Thoracic aorta (tissue), 2 donors: ENCODE measurements around the gene KCNJ15. TPM values are rescaled to one million over a fixed set of nuclear protein-coding genes. Genes with fewer than 3 reads are reported as not detected.

Source experiments
- ATAC-seq: fragments of 150-250 bp; one replicate; pipeline ENCODE4 v1.8.0; 2017; ENCODE audit warnings: low read depth; ENCODE audit not compliant: insufficient number of reproducible peaks, low FRiP score
- DNase-seq: peaks from one replicate; pipeline ENCODE4 v3.0.0-alpha.2; 2020; ENCODE audit warnings: low spot score
- H3K27ac ChIP-seq, 2 donors: fragments of 200-600 bp; sonication (generic); 1 replicate in 1 of 2; 2 replicates in 1 of 2; pipeline ENCODE4 v1.5.1; 2016; ENCODE audit warnings: mild to moderate bottlenecking in 2 of 2, moderate library complexity in 2 of 2
- H3K27me3 ChIP-seq: fragments of 200-600 bp; sonication (generic); replicated peaks from 2 replicates; pipeline ENCODE4 v1.6.0; 2016; ENCODE audit warnings: mild to moderate bottlenecking; ENCODE audit not compliant: insufficient read depth
- H3K36me3 ChIP-seq: fragments of 200-600 bp; sonication (generic); one replicate; pipeline ENCODE4 v1.5.1; 2016
- H3K4me1 ChIP-seq, 2 donors: fragments of 200-600 bp; sonication (generic); 1 replicate in 1 of 2; 2 replicates in 1 of 2; pipeline versions ENCODE4 v1.5.1 to v1.6.0; 2016; ENCODE audit warnings: low read depth in 2 of 2, mild to moderate bottlenecking in 1 of 2; ENCODE audit not compliant: control insufficient read depth in 1 of 2
- H3K4me3 ChIP-seq: fragments of 200-600 bp; sonication (generic); 2 replicates; pipeline ENCODE4 v1.5.1; 2016; ENCODE audit warnings: mild to moderate bottlenecking
- H3K9me3 ChIP-seq: fragments of 200-600 bp; sonication (generic); 2 replicates; pipeline ENCODE4 v1.5.1; 2016
- total RNA-seq, 2 donors: library from RNA; depleted of rRNA; stranded (reverse); fragments of >200 nt; gene quantifications; one replicate each; pipeline versions ENCODE4 v1.1.0 to v1.2.3, GENCODE V29; 2016
- TF ChIP-seq, protein P1 (sequence below): fragments of 200-600 bp; sonication (generic); IDR thresholded peaks from one replicate; pipeline ENCODE4 v1.5.1; 2019; ENCODE audit warnings: antibody characterized with exemption

Gene KCNJ15
- total RNA-seq, 2 donors from 2014 or later: 0.41 to 1.8 TPM

DNA sequence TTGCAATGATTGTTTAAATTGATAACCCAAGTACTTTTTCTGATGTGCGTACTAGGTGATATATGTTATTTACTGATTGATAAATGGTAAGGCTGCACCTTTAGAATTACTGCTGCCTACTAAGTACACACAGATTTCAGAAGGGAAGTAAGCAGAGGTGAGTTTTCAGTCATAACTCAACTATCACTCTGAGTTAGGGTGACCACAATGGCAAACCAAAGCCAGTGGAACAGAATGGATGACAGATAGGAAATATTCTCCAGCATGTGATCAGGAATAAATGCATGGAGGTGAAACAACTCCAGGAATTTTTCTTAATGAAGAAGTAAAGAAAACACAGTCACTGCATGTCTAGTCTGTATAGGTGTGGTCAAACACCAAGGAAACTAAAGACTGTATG lies 7.5 kb upstream of the KCNJ15 start:
- Histone ChIP-seq H3K4me3 (no peak overlapping the region), H3K27ac (peak overlapping the region; percentile 46 to 71), H3K9me3 (no peaks in the 10 kb centered on the region), H3K36me3 (no peaks in the 10 kb centered on the region), H3K4me1 (peaks cover 22 to 59% of the 10 kb centered on the region in 2 donors), H3K27me3 (no peaks in the 10 kb centered on the region)
- ATAC-seq (no peak), DNase-seq (no peak)
- TF ChIP-seq, protein P1, sequence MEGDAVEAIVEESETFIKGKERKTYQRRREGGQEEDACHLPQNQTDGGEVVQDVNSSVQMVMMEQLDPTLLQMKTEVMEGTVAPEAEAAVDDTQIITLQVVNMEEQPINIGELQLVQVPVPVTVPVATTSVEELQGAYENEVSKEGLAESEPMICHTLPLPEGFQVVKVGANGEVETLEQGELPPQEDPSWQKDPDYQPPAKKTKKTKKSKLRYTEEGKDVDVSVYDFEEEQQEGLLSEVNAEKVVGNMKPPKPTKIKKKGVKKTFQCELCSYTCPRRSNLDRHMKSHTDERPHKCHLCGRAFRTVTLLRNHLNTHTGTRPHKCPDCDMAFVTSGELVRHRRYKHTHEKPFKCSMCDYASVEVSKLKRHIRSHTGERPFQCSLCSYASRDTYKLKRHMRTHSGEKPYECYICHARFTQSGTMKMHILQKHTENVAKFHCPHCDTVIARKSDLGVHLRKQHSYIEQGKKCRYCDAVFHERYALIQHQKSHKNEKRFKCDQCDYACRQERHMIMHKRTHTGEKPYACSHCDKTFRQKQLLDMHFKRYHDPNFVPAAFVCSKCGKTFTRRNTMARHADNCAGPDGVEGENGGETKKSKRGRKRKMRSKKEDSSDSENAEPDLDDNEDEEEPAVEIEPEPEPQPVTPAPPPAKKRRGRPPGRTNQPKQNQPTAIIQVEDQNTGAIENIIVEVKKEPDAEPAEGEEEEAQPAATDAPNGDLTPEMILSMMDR: no peak

DNA sequence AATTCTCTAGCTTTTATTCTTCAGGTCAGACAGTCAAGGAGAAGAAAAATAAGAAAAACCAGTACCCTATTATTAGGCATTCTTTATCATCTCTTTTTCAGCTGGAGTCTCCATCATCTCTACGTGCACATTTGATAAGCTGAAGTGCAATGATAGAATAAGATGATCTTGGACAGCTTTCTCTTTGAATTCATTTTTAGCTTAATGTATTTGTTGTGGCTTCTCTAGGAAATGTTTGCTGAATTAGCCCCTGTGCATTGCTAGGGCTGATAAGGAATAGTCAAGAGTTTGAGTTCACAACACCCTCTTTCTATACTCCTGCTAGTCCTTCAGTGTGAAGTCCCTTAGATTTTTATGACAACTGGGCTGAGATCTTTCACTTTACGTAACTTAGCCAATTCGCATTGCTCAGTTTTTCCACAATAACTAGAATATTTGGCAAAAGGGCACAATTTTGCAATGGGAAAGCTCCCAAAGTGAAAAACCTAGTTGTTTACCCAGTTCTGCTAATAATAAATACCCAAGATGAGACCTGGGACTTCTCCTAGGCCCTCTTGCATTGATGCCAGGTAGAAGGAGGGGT lies 7.0 kb upstream of the KCNJ15 start:
- no peaks in the 10 kb centered on the region for H3K9me3 ChIP-seq
- TF ChIP-seq, protein P1: no peak
- H3K27me3 ChIP-seq: no peaks in the 10 kb centered on the region
- H3K4me3 ChIP-seq: no peak overlapping the region
- peaks cover 22 to 58% of the 10 kb centered on the region in 2 donors for H3K4me1 ChIP-seq
- ATAC-seq (no peak), DNase-seq (no peak)
- H3K27ac ChIP-seq: peak overlapping the region; percentile 46 to 71
- H3K36me3 ChIP-seq: no peaks in the 10 kb centered on the region

DNA sequence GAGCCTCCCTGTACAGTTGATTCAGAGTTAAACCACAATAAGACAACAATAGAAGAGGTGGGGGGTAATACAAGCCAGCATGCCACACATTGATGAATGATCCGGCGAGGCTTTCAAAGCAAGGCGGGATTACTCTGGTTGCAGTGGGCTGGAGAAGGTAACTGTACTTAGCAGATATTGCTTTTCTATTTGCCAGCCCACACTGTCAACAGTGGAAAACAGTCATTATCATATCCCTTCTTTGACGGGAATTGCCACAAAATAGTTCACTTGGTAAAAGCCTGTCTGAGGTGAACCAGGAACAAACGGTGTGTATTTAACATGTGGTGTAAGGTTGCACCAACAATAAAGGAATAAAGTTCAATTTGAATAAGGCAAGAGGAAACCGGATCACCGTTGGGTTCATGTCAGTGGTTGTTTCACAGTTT lies 5.8 kb upstream of the KCNJ15 start:
- Histone ChIP-seq H3K27me3 (no peaks in the 10 kb centered on the region), H3K9me3 (no peaks in the 10 kb centered on the region), H3K36me3 (no peaks in the 10 kb centered on the region), H3K4me3 (no peak overlapping the region), H3K27ac (peak overlapping the region; percentile 46 to 71), H3K4me1 (peaks cover 22 to 58% of the 10 kb centered on the region in 2 donors)
- TF ChIP-seq, protein P1: no peak
- no peak for DNase-seq
- no peak for ATAC-seq

DNA sequence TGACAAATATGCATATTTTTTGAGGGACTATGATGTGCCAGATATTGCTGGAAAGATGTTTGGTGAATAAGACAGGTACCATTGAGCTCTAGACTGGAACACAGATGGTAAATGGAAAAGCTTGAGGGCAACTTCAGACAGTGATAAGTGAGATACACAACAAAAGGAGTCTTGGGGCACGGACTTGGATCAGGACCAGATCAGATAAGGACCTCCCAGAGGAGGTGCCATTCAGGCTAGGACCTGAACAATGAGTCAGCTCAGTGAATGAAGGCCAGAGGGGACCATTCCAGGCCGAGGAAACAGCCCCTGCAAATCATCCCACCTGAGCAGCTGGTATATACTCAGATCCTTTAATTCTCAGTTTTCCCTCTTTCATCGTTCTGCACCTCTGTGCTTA lies 1.8 kb upstream of the KCNJ15 start:
- no peak overlapping the region for H3K27ac ChIP-seq
- no peaks in the 10 kb centered on the region for H3K9me3 ChIP-seq
- DNase-seq: no peak
- no peak overlapping the region for H3K4me3 ChIP-seq
- H3K27me3 ChIP-seq: no peaks in the 10 kb centered on the region
- TF ChIP-seq, protein P1: no peak
- peaks cover 19 to 61% of the 10 kb centered on the region in 2 donors for H3K4me1 ChIP-seq
- no peak for ATAC-seq
- H3K36me3 ChIP-seq: no peaks in the 10 kb centered on the region

DNA sequence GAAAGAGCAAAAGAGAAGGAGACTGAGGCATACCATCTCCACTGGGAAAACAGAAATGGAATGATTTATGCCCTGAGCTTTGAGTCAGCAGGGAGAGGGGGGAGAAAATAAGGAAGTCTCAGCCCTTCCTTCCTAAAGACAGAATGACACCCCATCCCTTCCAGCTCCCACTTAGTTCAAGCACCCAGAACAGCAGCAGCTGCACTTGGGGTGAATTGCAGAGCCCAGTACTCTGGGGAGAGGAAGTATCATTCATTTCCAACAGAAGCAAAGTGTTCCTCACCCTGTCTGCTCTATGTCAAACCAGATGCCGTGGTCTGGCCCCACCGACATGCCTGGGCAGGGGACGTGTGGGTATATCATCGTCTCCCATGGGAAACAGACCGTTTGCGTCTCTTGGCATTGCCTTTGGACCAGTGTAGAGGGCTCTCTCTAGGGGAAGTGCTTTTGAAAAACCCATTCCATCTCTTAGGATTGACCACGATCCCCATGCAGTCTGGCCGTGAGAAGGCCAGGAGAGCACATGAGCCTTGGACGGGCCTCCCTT lies 1.1 kb upstream of the KCNJ15 start:
- H3K4me1 ChIP-seq: peaks cover 13 to 54% of the 10 kb centered on the region in 2 donors
- no peak overlapping the region for H3K4me3 ChIP-seq
- no peaks in the 10 kb centered on the region for H3K27me3 ChIP-seq
- no peaks in the 10 kb centered on the region for H3K36me3 ChIP-seq
- DNase-seq (no peak), ATAC-seq (no peak)
- H3K27ac ChIP-seq: no peak overlapping the region
- H3K9me3 ChIP-seq: no peaks in the 10 kb centered on the region
- TF ChIP-seq, protein P1: no peak
